ENCODE data around the gene CNTNAP2. TPM values are rescaled to one million over a fixed set of nuclear protein-coding genes. Genes with fewer than 3 reads are reported as not detected.

The CNTNAP2 gene
- total and polyA plus RNA-seq, 2 of the 4 experiments (the other 2 are of a cell fraction): not detected

GRCh38 chr7:146486519-146486918, 369.9 kb downstream of the CNTNAP2 start:
- H3K4ac ChIP-seq (ENCODE audit: low read depth, low read length): no peak overlapping the region
- no peak overlapping the region for H3K4me3 ChIP-seq (ENCODE audit: insufficient read depth, low read depth, low read length)
- H3K56ac ChIP-seq (ENCODE audit: extremely low read depth, insufficient read depth, low read length): no peak overlapping the region
- H2BK5ac ChIP-seq (ENCODE audit: low read depth, low read length, poor library complexity, severe bottlenecking): no peak overlapping the region
- H3K27ac ChIP-seq (ENCODE audit: insufficient read depth, low read length): no peak overlapping the region
- WGBS, 2 experiments (ENCODE audit: extremely low coverage in 2 of 2, insufficient read length in 1 of 2): no CpG with 5 or more reads among the region's 3 CpGs
- no peak overlapping the region for H3K9ac ChIP-seq (ENCODE audit: low read depth, low read length)
- no peak for TF ChIP-seq USF2 (IDR thresholded peaks at IDR 0.05; ENCODE audit: low read depth, low read length)
- TF ChIP-seq RAD21 (IDR thresholded peaks at IDR 0.05; ENCODE audit: low read length): no peak
- no peak for TF ChIP-seq RCOR1 (IDR thresholded peaks at IDR 0.05; ENCODE audit: insufficient replicate concordance, low read length)
- TF ChIP-seq BHLHE40 (IDR thresholded peaks at IDR 0.05; ENCODE audit: low read depth, low read length): no peak
- no peak for TF ChIP-seq POLR2A (IDR thresholded peaks at IDR 0.05; ENCODE audit: low read depth, low read length)
- no peak for TF ChIP-seq MAZ (IDR thresholded peaks at IDR 0.05; ENCODE audit: borderline replicate concordance, low read depth, low read length)
- TF ChIP-seq CTCF (conservative IDR thresholded peaks at IDR 0.05; ENCODE audit: low read depth, low read length): no peak
- TF ChIP-seq SMC3 (IDR thresholded peaks at IDR 0.05; ENCODE audit: low read depth, low read length): no peak
- TF ChIP-seq CHD1 (IDR thresholded peaks at IDR 0.05; ENCODE audit: low read depth, low read length): no peak
- TF ChIP-seq MAFK (IDR thresholded peaks at IDR 0.05; ENCODE audit: low read depth, low read length): no peak
- no peak for TF ChIP-seq RFX5 (IDR thresholded peaks at IDR 0.05; ENCODE audit: low read depth, low read length)
- no peak for TF ChIP-seq MXI1 (IDR thresholded peaks at IDR 0.05; ENCODE audit: borderline replicate concordance, low read depth, low read length)
- intact Hi-C loops (cut with micrococcal nuclease) (no loop called here), dilution Hi-C loops (cut with HindIII; ENCODE audit: low sequenced_read_pairs, unreplicated experiment) (no loop called here), in situ Hi-C loops (cut with MboI; ENCODE audit: low sequenced_read_pairs) (no loop called here)
- H3K18ac ChIP-seq (ENCODE audit: low read depth, low read length): no peak overlapping the region
- H3K9me3 ChIP-seq (ENCODE audit: control insufficient read depth, insufficient read depth, low read length): peaks cover 11% of the 10 kb centered on the region
- no peak overlapping the region for H4K5ac ChIP-seq (ENCODE audit: low read depth, low read length)
- no peak overlapping the region for H2BK15ac ChIP-seq (ENCODE audit: low read depth, low read length)
- no peaks in the 10 kb centered on the region for H3K27me3 ChIP-seq (ENCODE audit: control insufficient read depth, insufficient read depth, low read length)
- ATAC-seq (ENCODE audit: low read depth) (no peak), DNase-seq (no peak)
- POLR2A ChIA-PET (ENCODE audit: unreplicated experiment): no interaction called here
- no peak overlapping the region for H3K23ac ChIP-seq (ENCODE audit: low read depth, low read length)
- H3K4me1 ChIP-seq (ENCODE audit: control insufficient read depth, insufficient read depth, low read length): no peaks in the 10 kb centered on the region
- H3K14ac ChIP-seq (replicated peaks; ENCODE audit: low read depth, low read length): no peak overlapping the region
- H3K4me2 ChIP-seq (ENCODE audit: low read depth, low read length): no peak overlapping the region
- H2BK120ac ChIP-seq (ENCODE audit: low read depth, low read length): no peak overlapping the region
- H3K9me1 ChIP-seq (ENCODE audit: insufficient read depth, low read length): no peaks in the 10 kb centered on the region
- no peaks in the 10 kb centered on the region for H3K36me3 ChIP-seq (ENCODE audit: control insufficient read depth, insufficient read depth, low read length)
- no peak overlapping the region for H2AK5ac ChIP-seq (ENCODE audit: low read depth, low read length)
- H2BK20ac ChIP-seq (ENCODE audit: low read depth, low read length): no peak overlapping the region
- H4K20me1 ChIP-seq (ENCODE audit: insufficient read depth, low read length): no peaks in the 10 kb centered on the region
- H4K8ac ChIP-seq (ENCODE audit: low read depth in 2 of 2, low read length in 2 of 2): no peak overlapping the region
- no TSS peak for BruUV-seq (replicated peaks)
- H4K91ac ChIP-seq (ENCODE audit: insufficient read depth, low read depth, low read length): no peak overlapping the region
- CTCF ChIA-PET: no interaction called here
- H2AFZ ChIP-seq (replicated peaks; ENCODE audit: low read length, poor library complexity): no peak overlapping the region
- no peak overlapping the region for H2AK9ac ChIP-seq (replicated peaks; ENCODE audit: low read depth, low read length, poor library complexity)
- H3K79me1 ChIP-seq (ENCODE audit: low read depth in 1 of 2, low read length in 2 of 2): no peaks in the 10 kb centered on the region
